Panc1 (cell line): ENCODE data around the gene ACYP2. TPM values are rescaled to one million over a fixed set of nuclear protein-coding genes. Genes with fewer than 3 reads are reported as not detected.

Experiments used
- ATAC-seq: fragments of 200-7000 bp; cut with Tn5 transposase; 2 replicates; pipeline ENCODE4 v1.9.1; 2020; ENCODE audit warnings: mild to moderate bottlenecking, moderate library complexity
- BruUV-seq: library from RNA; stranded (reverse); fragments of 400-500 nt; replicated peaks from 2 replicates; lab custom pipeline; 2021; lab: Mats Ljungman, UMichigan
- CTCF ChIA-PET: fragments of 300-600 bp; sonication (Branson Sonifier 250); formaldehyde crosslinking; loops from one replicate; lab custom pipeline; 2022; ENCODE audit warnings: antibody characterized with exemption; lab: Charles Lee
- POLR2A ChIA-PET: fragments of 300-600 bp; sonication (Branson Sonifier 250); formaldehyde crosslinking; loops from one replicate; lab custom pipeline; 2022; ENCODE audit warnings: antibody characterized with exemption; lab: Charles Lee
- DNase-seq: peaks from one replicate; pipeline ENCODE4 v3.0.0-alpha.2; 2010; ENCODE audit warnings: low read depth, low spot score
- H3K27ac ChIP-seq: 2 replicates; pipeline ENCODE4 v1.5.1; 2011; ENCODE audit warnings: mild to moderate bottlenecking, low read length, inconsistent platforms
- H3K27me3 ChIP-seq: fragments of 200-500 bp; sonication (Bioruptor generic); 2 replicates; pipeline ENCODE4 v1.6.0; 2014; ENCODE audit warnings: low read length, inconsistent platforms; ENCODE audit not compliant: control insufficient read depth, insufficient read depth
- H3K36me3 ChIP-seq: fragments of 200-500 bp; sonication (Bioruptor generic); 2 replicates; pipeline ENCODE4 v1.5.1; 2014; ENCODE audit warnings: inconsistent platforms, mild to moderate bottlenecking, low read length, moderate library complexity; ENCODE audit not compliant: control insufficient read depth, insufficient read depth
- H3K4me1 ChIP-seq: 2 replicates; pipeline ENCODE4 v1.5.1; 2011; ENCODE audit warnings: inconsistent platforms, mild to moderate bottlenecking, low read length, moderate library complexity; ENCODE audit not compliant: control insufficient read depth, insufficient read depth
- H3K4me3 ChIP-seq, 2 experiments: 2 replicates each; pipeline ENCODE4 v1.5.1; 2011 to 2012; ENCODE audit warnings: low read depth in 2 of 2, low read length in 2 of 2, mild to moderate bottlenecking in 2 of 2, inconsistent platforms in 1 of 2, moderate library complexity in 1 of 2
- H3K9me3 ChIP-seq: fragments of 200-500 bp; sonication (Bioruptor generic); 2 replicates; pipeline ENCODE4 v1.5.1; 2014; ENCODE audit warnings: low read depth, mild to moderate bottlenecking, inconsistent platforms, low read length, moderate library complexity; ENCODE audit not compliant: control insufficient read depth, insufficient read depth
- CTCF ChIP-seq: fragments of 450-650 bp; IDR thresholded peaks from 2 replicates; pipeline ENCODE4 v1.5.1; 2017; ENCODE audit warnings: mild to moderate bottlenecking
- POLR2AphosphoS5 ChIP-seq: IDR thresholded peaks from 2 replicates; pipeline ENCODE4 v1.6.1; 2012; ENCODE audit warnings: mild to moderate bottlenecking, low read depth, low read length, moderate library complexity
- REST ChIP-seq, 2 experiments: IDR thresholded peaks; 2 replicates each; pipeline ENCODE4 v1.6.1; 2011 to 2012; ENCODE audit warnings: low read depth in 2 of 2, control low read depth in 1 of 2, low read length in 1 of 2, mild to moderate bottlenecking in 1 of 2, moderate library complexity in 1 of 2; ENCODE audit not compliant: insufficient read depth in 1 of 2
- SIN3A ChIP-seq: IDR thresholded peaks from 2 replicates; pipeline ENCODE4 v1.6.1; 2012; ENCODE audit warnings: low read depth, mild to moderate bottlenecking, low read length, moderate library complexity, borderline replicate concordance; ENCODE audit not compliant: insufficient read depth
- TCF7L2 ChIP-seq: IDR thresholded peaks from 2 replicates; pipeline ENCODE4 v1.6.1; 2011; ENCODE audit warnings: mild to moderate bottlenecking, low read depth, low read length, inconsistent platforms
- in situ Hi-C: cut with HindIII; loops from 2 replicates; pipeline ENCODE4 v1.10.0; 2016; ENCODE audit warnings: low sequenced_read_pairs, low pct_unique_long_range_greater_than_20kb
- intact Hi-C: fragments of 100-400 bp; cut with micrococcal nuclease; formaldehyde crosslinking; loops from one replicate; pipeline ENCODE4 v1.10.0; 2022; ENCODE audit not compliant: unreplicated experiment
- total RNA-seq: library from RNA; stranded (reverse); gene quantifications from one replicate; pipeline ENCODE4 v1.2.1, GENCODE V29; 2021; ENCODE audit not compliant: unreplicated experiment

The ACYP2 gene
- total RNA-seq, 1 experiment from 2014 or later: 11.5 TPM

GRCh38 chr2:54081574-54081973 lies 33.8 kb upstream of the ACYP2 start:
- TF ChIP-seq POLR2AphosphoS5 (no peak), CTCF (no peak), SIN3A (no peak), TCF7L2 (no peak), REST (IDR thresholded peaks at IDR 0.05; ENCODE audit: insufficient read depth in 1 of 2, low read depth in 2 of 2, low read length in 1 of 2) (no peak)
- H3K36me3 ChIP-seq: no peaks in the 10 kb centered on the region
- no peak overlapping the region for H3K27ac ChIP-seq
- no peaks in the 10 kb centered on the region for H3K27me3 ChIP-seq
- POLR2A ChIA-PET: no interaction called here
- intact Hi-C loops: no loop called here
- H3K4me3 ChIP-seq: no peak overlapping the region
- CTCF ChIA-PET: no interaction called here
- BruUV-seq: no TSS peak
- DNase-seq: no peak
- no peaks in the 10 kb centered on the region for H3K4me1 ChIP-seq
- no peaks in the 10 kb centered on the region for H3K9me3 ChIP-seq
- in situ Hi-C loops: no loop called here
- ATAC-seq: no peak

GRCh38 chr2:54083021-54083420 lies 32.4 kb upstream of the ACYP2 start:
- TF ChIP-seq REST (IDR thresholded peaks at IDR 0.05; ENCODE audit: insufficient read depth in 1 of 2, low read depth in 2 of 2, low read length in 1 of 2) (no peak), POLR2AphosphoS5 (no peak), CTCF (no peak), TCF7L2 (no peak), SIN3A (no peak)
- DNase-seq: no peak
- no peak overlapping the region for H3K27ac ChIP-seq
- ChIA-PET POLR2A (interaction anchor here (0.7 kb wide), 1 partner anchor 9 kb away, joined by 3 read pairs; no protein-coding TSS in a partner anchor), CTCF (no interaction called here)
- H3K36me3 ChIP-seq: no peaks in the 10 kb centered on the region
- in situ Hi-C loops (no loop called here), intact Hi-C loops (no loop called here)
- no peaks in the 10 kb centered on the region for H3K27me3 ChIP-seq
- H3K4me1 ChIP-seq: no peaks in the 10 kb centered on the region
- no TSS peak for BruUV-seq
- ATAC-seq: no peak
- H3K4me3 ChIP-seq: no peak overlapping the region
- H3K9me3 ChIP-seq: no peaks in the 10 kb centered on the region
